ENCODE results near the gene GAPVD1.

Gene GAPVD1

GRCh38 chr9:125295657-125296056 lies 34.0 kb downstream of the GAPVD1 start:
- H3K27me3 ChIP-seq (ENCODE audit: insufficient read depth, low read length): no peaks in the 10 kb centered on the region
- no peak for DNase-seq
- no peak overlapping the region for H3K18ac ChIP-seq (ENCODE audit: low read length)
- H2BK12ac ChIP-seq (ENCODE audit: low read length): no peak overlapping the region
- no peak overlapping the region for H3K4me2 ChIP-seq (ENCODE audit: low read length)
- no peaks in the 10 kb centered on the region for H3K79me1 ChIP-seq (ENCODE audit: low read length)
- H3K4ac ChIP-seq (ENCODE audit: low read depth, low read length): no peak overlapping the region
- no peak overlapping the region for H3K23ac ChIP-seq (ENCODE audit: low read length)
- H3K9me3 ChIP-seq (ENCODE audit: insufficient read depth, low read depth, low read length): no peaks in the 10 kb centered on the region
- H3K4me3 ChIP-seq (ENCODE audit: low read depth, low read length): no peak overlapping the region
- H2BK120ac ChIP-seq (ENCODE audit: insufficient read depth, low read length, poor library complexity): no peak overlapping the region
- no peak overlapping the region for H3K14ac ChIP-seq (ENCODE audit: low read length)
- no peak overlapping the region for H4K91ac ChIP-seq (ENCODE audit: low read depth, low read length)
- no peak overlapping the region for H3K9ac ChIP-seq (ENCODE audit: low read length)
- no CpG with 5 or more reads among the region's 5 CpGs for WGBS (ENCODE audit: extremely low coverage, insufficient coverage, insufficient read length)
- H3K79me2 ChIP-seq (ENCODE audit: control insufficient read depth, insufficient read depth, low read length, poor library complexity): peaks cover 2% of the 10 kb centered on the region
- H4K12ac ChIP-seq (ENCODE audit: low read depth, low read length): no peak overlapping the region
- no peak overlapping the region for H2AFZ ChIP-seq (ENCODE audit: insufficient read depth, low read length, poor library complexity)
- no peak overlapping the region for H4K8ac ChIP-seq (ENCODE audit: low read depth, low read length)
- H3K36me3 ChIP-seq (ENCODE audit: control insufficient read depth in 1 of 2, insufficient read depth in 2 of 2, low read length in 2 of 2): peaks cover 0 to 1% of the 10 kb centered on the region in 2 experiments
- no peak overlapping the region for H2BK5ac ChIP-seq (ENCODE audit: low read depth, low read length, poor library complexity)
- no peak overlapping the region for H3K27ac ChIP-seq (ENCODE audit: low read depth, low read length)
- H2AK5ac ChIP-seq (ENCODE audit: low read length): no peak overlapping the region
- H3K4me1 ChIP-seq (ENCODE audit: control insufficient read depth in 1 of 2, insufficient read depth in 2 of 2, low read length in 2 of 2): no peaks in the 10 kb centered on the region

- no peaks in the 10 kb centered on the region for H3K27me3 ChIP-seq (ENCODE audit: insufficient read depth, low read length)
- H2BK5ac ChIP-seq (ENCODE audit: low read depth, low read length, poor library complexity): no peak overlapping the region
- H3K18ac ChIP-seq (ENCODE audit: low read length): no peak overlapping the region
- peaks cover 2% of the 10 kb centered on the region for H3K79me2 ChIP-seq (ENCODE audit: control insufficient read depth, insufficient read depth, low read length, poor library complexity)
- H3K9me3 ChIP-seq (ENCODE audit: insufficient read depth, low read depth, low read length): no peaks in the 10 kb centered on the region
- H4K91ac ChIP-seq (ENCODE audit: low read depth, low read length): no peak overlapping the region
- H3K9ac ChIP-seq (ENCODE audit: low read length): no peak overlapping the region
- H4K12ac ChIP-seq (ENCODE audit: low read depth, low read length): no peak overlapping the region
- H3K4me2 ChIP-seq (ENCODE audit: low read length): no peak overlapping the region
- WGBS (ENCODE audit: extremely low coverage, insufficient coverage, insufficient read length): no CpG with 5 or more reads among the region's 3 CpGs
- no peak overlapping the region for H4K8ac ChIP-seq (ENCODE audit: low read depth, low read length)
- H3K23ac ChIP-seq (ENCODE audit: low read length): no peak overlapping the region
- no peak overlapping the region for H3K4me3 ChIP-seq (ENCODE audit: low read depth, low read length)
- H2BK12ac ChIP-seq (ENCODE audit: low read length): no peak overlapping the region
- H3K4me1 ChIP-seq (ENCODE audit: control insufficient read depth in 1 of 2, insufficient read depth in 2 of 2, low read length in 2 of 2): no peaks in the 10 kb centered on the region
- no peak overlapping the region for H2BK120ac ChIP-seq (ENCODE audit: insufficient read depth, low read length, poor library complexity)
- DNase-seq: no peak
- H3K14ac ChIP-seq (ENCODE audit: low read length): no peak overlapping the region
- no peak overlapping the region for H2AK5ac ChIP-seq (ENCODE audit: low read length)
- H2AFZ ChIP-seq (ENCODE audit: insufficient read depth, low read length, poor library complexity): no peak overlapping the region
- H3K4ac ChIP-seq (ENCODE audit: low read depth, low read length): no peak overlapping the region
- peaks cover 3 to 7% of the 10 kb centered on the region in 2 experiments for H3K36me3 ChIP-seq (ENCODE audit: control insufficient read depth in 1 of 2, insufficient read depth in 2 of 2, low read length in 2 of 2)
- H3K27ac ChIP-seq (ENCODE audit: low read depth, low read length): no peak overlapping the region
- no peaks in the 10 kb centered on the region for H3K79me1 ChIP-seq (ENCODE audit: low read length)
These were observed 35.3 kb downstream of the GAPVD1 start for GRCh38 chr9:125296843-125297372.

- Histone ChIP-seq H3K79me2 (ENCODE audit: control insufficient read depth, insufficient read depth, low read length, poor library complexity) (peaks cover 2% of the 10 kb centered on the region), H3K23ac (ENCODE audit: low read length) (no peak overlapping the region), H2AFZ (ENCODE audit: insufficient read depth, low read length, poor library complexity) (no peak overlapping the region), H3K18ac (ENCODE audit: low read length) (no peak overlapping the region), H3K36me3 (ENCODE audit: control insufficient read depth in 1 of 2, insufficient read depth in 2 of 2, low read length in 2 of 2) (peaks cover 6 to 7% of the 10 kb centered on the region in 2 experiments), H3K4me2 (ENCODE audit: low read length) (no peak overlapping the region), H3K27me3 (ENCODE audit: insufficient read depth, low read length) (no peaks in the 10 kb centered on the region), H3K4me1 (ENCODE audit: control insufficient read depth in 1 of 2, insufficient read depth in 2 of 2, low read length in 2 of 2) (no peaks in the 10 kb centered on the region), H2BK5ac (ENCODE audit: low read depth, low read length, poor library complexity) (no peak overlapping the region), H2BK120ac (ENCODE audit: insufficient read depth, low read length, poor library complexity) (no peak overlapping the region), H2BK12ac (ENCODE audit: low read length) (no peak overlapping the region), H4K12ac (ENCODE audit: low read depth, low read length) (no peak overlapping the region), H2AK5ac (ENCODE audit: low read length) (no peak overlapping the region), H3K4ac (ENCODE audit: low read depth, low read length) (no peak overlapping the region), H3K9me3 (ENCODE audit: insufficient read depth, low read depth, low read length) (no peaks in the 10 kb centered on the region), H3K79me1 (ENCODE audit: low read length) (no peaks in the 10 kb centered on the region), H3K4me3 (ENCODE audit: low read depth, low read length) (no peak overlapping the region), H4K8ac (ENCODE audit: low read depth, low read length) (no peak overlapping the region), H4K91ac (ENCODE audit: low read depth, low read length) (no peak overlapping the region), H3K27ac (ENCODE audit: low read depth, low read length) (no peak overlapping the region), H3K9ac (ENCODE audit: low read length) (no peak overlapping the region), H3K14ac (ENCODE audit: low read length) (no peak overlapping the region)
- no peak for DNase-seq
- WGBS (ENCODE audit: extremely low coverage, insufficient coverage, insufficient read length): no CpG with 5 or more reads among the region's 7 CpGs
These were observed 36.3 kb downstream of the GAPVD1 start for GRCh38 chr9:125297917-125298316.

GRCh38 chr9:125302241-125302640 lies 40.6 kb downstream of the GAPVD1 start:
- no CpG with 5 or more reads among the region's 2 CpGs for WGBS (ENCODE audit: extremely low coverage, insufficient coverage, insufficient read length)
- no peak overlapping the region for H2BK5ac ChIP-seq (ENCODE audit: low read depth, low read length, poor library complexity)
- H2BK12ac ChIP-seq (ENCODE audit: low read length): no peak overlapping the region
- H3K9me3 ChIP-seq (ENCODE audit: insufficient read depth, low read depth, low read length): no peaks in the 10 kb centered on the region
- H3K27ac ChIP-seq (ENCODE audit: low read depth, low read length): no peak overlapping the region
- no peaks in the 10 kb centered on the region for H3K4me1 ChIP-seq (ENCODE audit: control insufficient read depth in 1 of 2, insufficient read depth in 2 of 2, low read length in 2 of 2)
- H2BK120ac ChIP-seq (ENCODE audit: insufficient read depth, low read length, poor library complexity): no peak overlapping the region
- no peak overlapping the region for H3K9ac ChIP-seq (ENCODE audit: low read length)
- H3K23ac ChIP-seq (ENCODE audit: low read length): no peak overlapping the region
- no peak overlapping the region for H4K12ac ChIP-seq (ENCODE audit: low read depth, low read length)
- H3K79me2 ChIP-seq (ENCODE audit: control insufficient read depth, insufficient read depth, low read length, poor library complexity): no peaks in the 10 kb centered on the region
- H4K8ac ChIP-seq (ENCODE audit: low read depth, low read length): no peak overlapping the region
- H2AK5ac ChIP-seq (ENCODE audit: low read length): no peak overlapping the region
- H3K4ac ChIP-seq (ENCODE audit: low read depth, low read length): no peak overlapping the region
- no peak overlapping the region for H3K4me2 ChIP-seq (ENCODE audit: low read length)
- peaks cover 22 to 25% of the 10 kb centered on the region in 2 experiments for H3K36me3 ChIP-seq (ENCODE audit: control insufficient read depth in 1 of 2, insufficient read depth in 2 of 2, low read length in 2 of 2)
- no peaks in the 10 kb centered on the region for H3K79me1 ChIP-seq (ENCODE audit: low read length)
- H3K14ac ChIP-seq (ENCODE audit: low read length): no peak overlapping the region
- no peaks in the 10 kb centered on the region for H3K27me3 ChIP-seq (ENCODE audit: insufficient read depth, low read length)
- H3K18ac ChIP-seq (ENCODE audit: low read length): no peak overlapping the region
- DNase-seq: no peak
- H3K4me3 ChIP-seq (ENCODE audit: low read depth, low read length): no peak overlapping the region
- H2AFZ ChIP-seq (ENCODE audit: insufficient read depth, low read length, poor library complexity): no peak overlapping the region
- no peak overlapping the region for H4K91ac ChIP-seq (ENCODE audit: low read depth, low read length)
